B cell (primary cell): ENCODE results near the gene CDKN2D. TPM values are rescaled to one million over a fixed set of nuclear protein-coding genes. Genes with fewer than 3 reads are reported as not detected.

Source experiments
- ATAC-seq: fragments of 200-7000 bp; cut with Tn5 transposase; one replicate; pipeline ENCODE4 v1.10.0; 2021; ENCODE audit warnings: low read depth, mild to moderate bottlenecking, moderate number of reproducible peaks, moderate library complexity
- CTCF ChIA-PET: fragments of 350-600 bp; sonication (Branson Sonifier 250); formaldehyde crosslinking; loops from one replicate; lab custom pipeline; 2021; ENCODE audit warnings: antibody characterized with exemption, inconsistent platforms; lab: Charles Lee
- POLR2A ChIA-PET: fragments of 350-600 bp; sonication (Branson Sonifier 250); formaldehyde crosslinking; loops from one replicate; lab custom pipeline; 2021; ENCODE audit warnings: antibody characterized with exemption; lab: Charles Lee
- DNase-seq: peaks from one replicate; pipeline ENCODE4 v3.0.0; 2013
- H2AFZ ChIP-seq: 2 replicates; pipeline ENCODE4 v1.6.1; 2012; ENCODE audit warnings: mild to moderate bottlenecking, low read depth, low read length; ENCODE audit not compliant: insufficient read depth, poor library complexity, severe bottlenecking
- H3K27ac ChIP-seq, 2 donors: 1 replicate in 1 of 2; 2 replicates in 1 of 2; pipeline ENCODE4 v1.5.1; 2012 to 2013; ENCODE audit warnings: low read length in 2 of 2, mild to moderate bottlenecking in 2 of 2, moderate library complexity in 1 of 2
- H3K27me3 ChIP-seq, 4 experiments: fragments of 200-600 bp in 1 of 4; sonication (generic) in 1 of 4; replicated peaks in 1 of 4; 1 replicate in 2 of 4; 2 replicates in 2 of 4; pipeline versions ENCODE4 v1.6.1 to v1.7.0; 2013 to 2016; ENCODE audit warnings: low read length in 3 of 4, mild to moderate bottlenecking in 2 of 4, mixed read lengths in 1 of 4, moderate library complexity in 1 of 4; ENCODE audit not compliant: insufficient read depth in 4 of 4, control insufficient read depth in 3 of 4; ENCODE audit errors: control extremely low read depth in 1 of 4
- H3K36me3 ChIP-seq, 2 experiments: replicated peaks in 1 of 2; 1 replicate in 1 of 2; 2 replicates in 1 of 2; pipeline versions ENCODE4 v1.6.1 to v1.7.1; 2013; ENCODE audit warnings: low read length in 1 of 2; ENCODE audit not compliant: insufficient read depth in 2 of 2, control insufficient read depth in 1 of 2; ENCODE audit errors: control extremely low read depth in 1 of 2, extremely low read depth in 1 of 2
- H3K4me1 ChIP-seq, 2 donors: fragments of 200-600 bp in 1 of 2; sonication (generic) in 1 of 2; 1 replicate in 1 of 2; 2 replicates in 1 of 2; pipeline versions ENCODE4 v1.5.1 to v1.6.1; 2013 to 2017; ENCODE audit warnings: low read length in 2 of 2; ENCODE audit not compliant: control insufficient read depth in 2 of 2, insufficient read depth in 2 of 2
- H3K4me2 ChIP-seq: replicated peaks from 2 replicates; pipeline ENCODE3; 2012; ENCODE audit warnings: mild to moderate bottlenecking, low read depth, low read length; ENCODE audit not compliant: poor library complexity, severe bottlenecking
- H3K4me3 ChIP-seq, 5 experiments: fragments of 200-600 bp in 1 of 5; sonication (generic) in 1 of 5; 1 replicate in 3 of 5; 2 replicates in 2 of 5; pipeline versions ENCODE4 v1.5.1 to v1.7.0; 2011 to 2016; ENCODE audit warnings: low read length in 4 of 5, mild to moderate bottlenecking in 4 of 5, low read depth in 2 of 5, control low read depth in 1 of 5, moderate library complexity in 1 of 5; ENCODE audit not compliant: insufficient read depth in 1 of 5; ENCODE audit errors: control extremely low read depth in 1 of 5, extremely low read depth in 1 of 5
- H3K79me2 ChIP-seq: fragments of 200-600 bp; sonication (generic); one replicate; pipeline ENCODE4 v1.6.0; 2016; ENCODE audit warnings: low read length; ENCODE audit not compliant: control insufficient read depth, insufficient read depth
- H3K9ac ChIP-seq: fragments of 200-600 bp; sonication (generic); 2 replicates; pipeline ENCODE4 v1.6.1; 2017; ENCODE audit warnings: mild to moderate bottlenecking, low read length, moderate library complexity
- H3K9me3 ChIP-seq, 3 donors: one replicate each; pipeline versions ENCODE4 v1.6.1 to v1.7.1; 2013; ENCODE audit warnings: low read length in 2 of 3; ENCODE audit not compliant: control insufficient read depth in 2 of 3, insufficient read depth in 1 of 3; ENCODE audit errors: control extremely low read depth in 1 of 3
- H4K20me1 ChIP-seq: 2 replicates; pipeline ENCODE4 v1.6.0; 2012; ENCODE audit warnings: mild to moderate bottlenecking, low read length; ENCODE audit not compliant: insufficient read depth, control insufficient read depth, poor library complexity, severe bottlenecking
- H3K27ac Mint-ChIP-seq: one replicate; pipeline ENCODE4 v1.8.0; 2021; ENCODE audit warnings: mixed read lengths
- H3K27me3 Mint-ChIP-seq: one replicate; pipeline ENCODE4 v1.8.0; 2021; ENCODE audit warnings: mixed read lengths
- H3K4me1 Mint-ChIP-seq: one replicate; pipeline ENCODE4 v1.8.0; 2021; ENCODE audit warnings: mixed read lengths
- H3K4me3 Mint-ChIP-seq: one replicate; pipeline ENCODE4 v1.8.0; 2021; ENCODE audit warnings: mixed read lengths
- H3K9me3 Mint-ChIP-seq: one replicate; pipeline ENCODE4 v1.8.0; 2022; ENCODE audit warnings: mixed read lengths; ENCODE audit not compliant: insufficient read depth
- EZH2 ChIP-seq: IDR thresholded peaks from 2 replicates; pipeline ENCODE4 v1.6.1; 2012; ENCODE audit warnings: borderline replicate concordance, low read depth, mild to moderate bottlenecking, moderate library complexity, low read length; ENCODE audit not compliant: insufficient read depth, poor library complexity, severe bottlenecking
- WGBS: methylation state at CpG from one replicate; pipeline ENCODE4 v1.1.5; 2013; ENCODE audit warnings: missing lambda C conversion rate; ENCODE audit not compliant: insufficient coverage; 5-methylcytosine and 5-hydroxymethylcytosine counted together
- intact Hi-C: fragments of 100-400 bp; cut with micrococcal nuclease; formaldehyde crosslinking; loops from one replicate; pipeline ENCODE4 v1.10.0; 2022
- polyA plus RNA-seq: library from polyadenylated mRNA; depleted of rRNA; stranded (reverse); fragments of >200 nt; gene quantifications from 2 replicates; pipeline ENCODE4 v1.2.3, GENCODE V29; 2012
- total RNA-seq, 2 donors: library from RNA; stranded (reverse); fragments of 120-200 nt in 1 of 2; gene quantifications; 1 replicate in 1 of 2; 2 replicates in 1 of 2; pipeline versions ENCODE4 v1.2.3 to v1.2.4, GENCODE V29; 2013 to 2022
- TF ChIP-seq, protein P1 (sequence below): fragments of 200-600 bp; IDR thresholded peaks from one replicate; pipeline ENCODE4 v1.8.0; 2022; ENCODE audit warnings: antibody characterized with exemption, mild to moderate bottlenecking

The CDKN2D gene
- total and polyA plus RNA-seq, 2 donors (not counting 1 experiment from before 2014, with no cell fraction given): 38.4 to 122 TPM

DNA sequence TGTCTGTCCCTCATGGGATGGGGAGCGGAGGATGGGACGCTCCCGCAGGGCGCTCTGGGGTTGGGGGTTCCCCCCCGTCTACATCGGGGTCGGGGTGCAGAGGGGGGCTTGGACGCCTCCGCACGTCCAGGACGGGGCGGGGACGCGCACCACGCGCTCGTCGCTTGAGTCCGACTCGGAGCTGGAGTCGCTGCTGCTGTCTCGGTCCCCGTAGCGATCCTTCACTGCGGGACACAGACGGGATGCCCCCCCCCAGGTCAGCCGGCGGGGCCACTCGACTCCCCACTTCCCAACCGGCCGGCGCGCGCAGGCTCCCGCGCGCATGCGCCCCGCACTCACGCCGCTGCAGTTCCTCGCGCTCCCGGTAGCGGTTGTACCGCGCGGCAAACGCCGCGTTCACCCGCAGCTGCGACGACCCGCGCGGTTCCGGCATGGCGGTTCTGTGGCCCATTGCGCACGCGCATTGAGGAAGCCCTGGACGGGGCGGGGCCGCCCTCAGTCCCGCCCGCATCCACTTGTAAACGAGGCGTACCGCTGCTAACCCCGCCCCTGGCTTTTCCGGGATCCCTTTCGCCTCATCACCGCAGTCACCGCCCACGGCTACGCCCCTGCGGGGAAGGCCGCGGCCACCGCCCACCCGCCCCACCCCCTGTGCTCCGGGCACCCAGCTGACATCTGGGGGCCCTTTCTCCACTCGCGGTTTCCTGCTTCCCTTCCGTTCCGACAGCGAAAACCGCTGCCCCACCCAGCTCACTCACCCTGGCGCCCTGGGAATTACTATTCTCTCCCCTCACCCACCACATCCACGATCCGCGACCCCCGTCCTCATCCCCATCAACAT, 3.0 kb downstream of the CDKN2D start, which contains the start of gene KRI1:
Gene KRI1 (minus strand): TSS at position 444 of the 841 bp plus-strand sequence. CDS start 11 bp downstream, at position 433.
- ATAC-seq (peak; percentile 63), DNase-seq (peak; percentile 100)
- peak within 1 kb of the TSS; percentile 95 for H3K4me3 Mint-ChIP-seq
- Histone ChIP-seq H3K27me3 (no peaks in the 10 kb centered on the region), H3K27ac (peak within 1 kb of the TSS; percentile 87 to 88), H3K4me1 (peaks cover 28 to 41% of the 10 kb centered on the region in 2 donors), H2AFZ (peak within 1 kb of the TSS; percentile 67), H3K9ac (peak within 1 kb of the TSS; percentile 87), H3K4me2 (peak within 1 kb of the TSS; percentile 82), H3K79me2 (peaks cover 49% of the 10 kb centered on the region), H3K4me3 (peak within 1 kb of the TSS; percentile 92 to 99 (median 97)), H3K9me3 (no peaks in the 10 kb centered on the region), H3K36me3 (peaks cover 2 to 18% of the 10 kb centered on the region in 2 experiments), H4K20me1 (peaks cover 44% of the 10 kb centered on the region)
- peaks cover 44% of the 10 kb centered on the region for H3K4me1 Mint-ChIP-seq
- peak within 1 kb of the TSS; percentile 96 for H3K27ac Mint-ChIP-seq
- ChIA-PET CTCF (interaction anchor here (0.8 to 12.0 kb wide), 10 partner anchors 10 to 296 kb away, joined by 3 to 102 read pairs (median 4); partner anchors contain the start of gene CDC37), POLR2A (interaction anchor here (0.6 to 2.2 kb wide), 12 partner anchors 10 to 269 kb away, joined by 3 to 26 read pairs (median 4); partner anchors contain the start of genes ATG4D and KEAP1)
- TF ChIP-seq, protein P1, sequence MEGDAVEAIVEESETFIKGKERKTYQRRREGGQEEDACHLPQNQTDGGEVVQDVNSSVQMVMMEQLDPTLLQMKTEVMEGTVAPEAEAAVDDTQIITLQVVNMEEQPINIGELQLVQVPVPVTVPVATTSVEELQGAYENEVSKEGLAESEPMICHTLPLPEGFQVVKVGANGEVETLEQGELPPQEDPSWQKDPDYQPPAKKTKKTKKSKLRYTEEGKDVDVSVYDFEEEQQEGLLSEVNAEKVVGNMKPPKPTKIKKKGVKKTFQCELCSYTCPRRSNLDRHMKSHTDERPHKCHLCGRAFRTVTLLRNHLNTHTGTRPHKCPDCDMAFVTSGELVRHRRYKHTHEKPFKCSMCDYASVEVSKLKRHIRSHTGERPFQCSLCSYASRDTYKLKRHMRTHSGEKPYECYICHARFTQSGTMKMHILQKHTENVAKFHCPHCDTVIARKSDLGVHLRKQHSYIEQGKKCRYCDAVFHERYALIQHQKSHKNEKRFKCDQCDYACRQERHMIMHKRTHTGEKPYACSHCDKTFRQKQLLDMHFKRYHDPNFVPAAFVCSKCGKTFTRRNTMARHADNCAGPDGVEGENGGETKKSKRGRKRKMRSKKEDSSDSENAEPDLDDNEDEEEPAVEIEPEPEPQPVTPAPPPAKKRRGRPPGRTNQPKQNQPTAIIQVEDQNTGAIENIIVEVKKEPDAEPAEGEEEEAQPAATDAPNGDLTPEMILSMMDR: peak; percentile 51
- no peak for TF ChIP-seq EZH2
- intact Hi-C loops: loop anchor here (1.0 to 5.0 kb wide), 5 partner anchors 11 to 148 kb away; partner anchors contain the start of genes ATG4D and ILF3
- WGBS: under 1% methylated on average over 91 of the region's 94 CpGs
- H3K27me3 Mint-ChIP-seq: no peaks in the 10 kb centered on the region
- H3K9me3 Mint-ChIP-seq: no peaks in the 10 kb centered on the region
